Left lobe of liver (tissue), 2 donors: ENCODE results near the gene ATRNL1. TPM values are rescaled to one million over a fixed set of nuclear protein-coding genes. Genes with fewer than 3 reads are reported as not detected.

ENCODE experiments used
- ATAC-seq: fragments of 200-7000 bp; cut with Tn5 transposase; one replicate; pipeline ENCODE4 v1.9.1; 2020; ENCODE audit warnings: mild to moderate bottlenecking, moderate library complexity
- DNase-seq: peaks from one replicate; pipeline ENCODE4 v3.0.0-alpha.2; 2020; ENCODE audit warnings: low spot score
- total RNA-seq: library from RNA; stranded (reverse); gene quantifications from one replicate; pipeline ENCODE4 v1.2.1, GENCODE V29; 2021
- donor health status: DM: no; HTN: no; CAD: no; lungs with moderate emphysema.
- donor health status: DM: no; HTN: yes; CAD: no.

ATRNL1 gene
- total RNA-seq, 1 donor from 2014 or later, result 1.3 TPM

- no peak for DNase-seq
- ATAC-seq, result no peak
Measured at GRCh38 chr10:115882021-115882420, 788.9 kb downstream of the ATRNL1 start.

- no peak for ATAC-seq
Measured at GRCh38 chr10:115883372-115883771, 790.2 kb downstream of the ATRNL1 start.

GRCh38 chr10:115884331-115884730 lies 791.2 kb downstream of the ATRNL1 start:
- DNase-seq, result no peak
- ATAC-seq, result no peak

More at GRCh38 chr10:115883372-115883771, 790.2 kb downstream of the ATRNL1 start:
- DNase-seq, result no peak

GRCh38 chr10:115895166-115895565 lies 802.0 kb downstream of the ATRNL1 start:
- DNase-seq, result no peak
- ATAC-seq, result no peak

- DNase-seq, result no peak
- no peak for ATAC-seq
Measured at GRCh38 chr10:115898242-115898641, 805.1 kb downstream of the ATRNL1 start.

GRCh38 chr10:115902596-115902995 lies 809.4 kb downstream of the ATRNL1 start:
- DNase-seq, result no peak
- no peak for ATAC-seq

- ATAC-seq, result no peak
- no peak for DNase-seq
Measured at GRCh38 chr10:115903207-115903606, 810.0 kb downstream of the ATRNL1 start.

GRCh38 chr10:115903845-115904244 lies 810.7 kb downstream of the ATRNL1 start:
- ATAC-seq, result peak; percentile 28
- DNase-seq, result no peak

GRCh38 chr10:115909037-115909436 lies 815.9 kb downstream of the ATRNL1 start:
- DNase-seq (no peak), ATAC-seq (no peak)

- DNase-seq, result no peak
- peak; percentile 47 for ATAC-seq
Measured at GRCh38 chr10:115909962-115910731, 817.0 kb downstream of the ATRNL1 start.

GRCh38 chr10:115914475-115914874 lies 821.3 kb downstream of the ATRNL1 start:
- no peak for DNase-seq
- ATAC-seq, result no peak

- no peak for DNase-seq
- no peak for ATAC-seq
Measured at GRCh38 chr10:115915429-115915828, 822.3 kb downstream of the ATRNL1 start.

- no peak for DNase-seq
- ATAC-seq, result no peak
Measured at GRCh38 chr10:115918812-115919211, 825.6 kb downstream of the ATRNL1 start.

GRCh38 chr10:115921795-115922194 lies 828.6 kb downstream of the ATRNL1 start:
- no peak for DNase-seq
- no peak for ATAC-seq

- ATAC-seq (no peak), DNase-seq (no peak)
Measured at GRCh38 chr10:115931309-115931708, 838.1 kb downstream of the ATRNL1 start.

GRCh38 chr10:115932099-115932498 lies 838.9 kb downstream of the ATRNL1 start:
- no peak for ATAC-seq
- DNase-seq, result no peak

- no peak for DNase-seq
- no peak for ATAC-seq
Measured at GRCh38 chr10:115933098-115933497, 839.9 kb downstream of the ATRNL1 start.

GRCh38 chr10:115935731-115936130 lies 842.6 kb downstream of the ATRNL1 start:
- ATAC-seq (no peak), DNase-seq (no peak)

- DNase-seq (no peak), ATAC-seq (no peak)
Measured at GRCh38 chr10:115936926-115937767, 844.0 kb downstream of the ATRNL1 start.

- no peak for ATAC-seq
- no peak for DNase-seq
Measured at GRCh38 chr10:115937768-115938056, 844.5 kb downstream of the ATRNL1 start.

GRCh38 chr10:115939101-115939854 lies 846.1 kb downstream of the ATRNL1 start:
- no peak for DNase-seq
- ATAC-seq, result no peak
